ENCODE measurements around the gene FZD7. TPM values are rescaled to one million over a fixed set of nuclear protein-coding genes. Genes with fewer than 3 reads are reported as not detected.

FZD7 gene
- polyA plus RNA-seq, 1 donor (not counting 4 experiments of a cell fraction or from before 2014, with no cell fraction given), result 1.3 TPM

DNA sequence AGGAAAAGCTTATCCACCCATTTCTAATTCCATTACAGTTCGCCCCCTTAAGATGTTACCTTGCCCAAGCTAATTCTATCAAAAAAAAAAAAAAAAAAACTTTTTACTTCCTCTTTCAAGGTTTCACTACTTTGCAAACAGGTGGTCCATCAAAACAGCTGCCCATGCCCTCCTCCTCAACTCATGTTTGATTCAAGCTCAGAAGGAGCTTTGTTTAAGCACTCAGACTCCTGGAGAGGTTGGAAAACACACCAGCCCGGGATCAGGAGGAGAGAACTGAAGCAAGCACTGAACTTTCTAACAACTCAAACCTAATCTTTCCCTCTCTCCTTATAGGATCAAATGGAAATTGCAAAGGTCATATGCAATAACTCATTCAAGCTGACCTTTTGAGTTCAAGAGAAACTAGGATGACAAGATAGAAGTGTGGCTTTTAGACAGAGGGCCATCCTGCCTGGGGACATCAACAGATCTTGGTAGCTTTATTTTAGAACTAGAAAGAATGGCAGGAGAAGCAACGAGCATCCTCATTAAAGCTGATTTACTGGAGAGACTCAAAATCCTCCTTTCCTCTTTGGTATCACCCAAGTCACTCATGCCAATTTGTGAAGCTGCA lies 28.3 kb upstream of the FZD7 start:
- Histone ChIP-seq H2AFZ (ENCODE audit: control insufficient read depth, low read length) (no peak overlapping the region), H3K27ac (ENCODE audit: control insufficient read depth, insufficient read depth, low read length) (no peak overlapping the region), H3K4me2 (ENCODE audit: control insufficient read depth, extremely low read depth, insufficient read depth, low read depth, low read length) (no peak overlapping the region), H3K9me1 (ENCODE audit: control insufficient read depth, extremely low read depth, insufficient read depth, low read length) (no peaks in the 10 kb centered on the region), H3K79me2 (ENCODE audit: control insufficient read depth, insufficient read depth, low read length) (no peaks in the 10 kb centered on the region), H3K4me1 (ENCODE audit: control insufficient read depth, extremely low read depth, insufficient read depth, low read length) (no peaks in the 10 kb centered on the region), H3K27me3 (ENCODE audit: control insufficient read depth, extremely low read depth, insufficient read depth, low read length) (no peaks in the 10 kb centered on the region), H3K9ac (ENCODE audit: control insufficient read depth, extremely low read depth, insufficient read depth, low read length) (no peak overlapping the region), H4K20me1 (ENCODE audit: control insufficient read depth, extremely low read depth, insufficient read depth, low read length) (no peaks in the 10 kb centered on the region), H3K4me3 (ENCODE audit: control insufficient read depth in 2 of 3, extremely low read depth in 1 of 3, insufficient read depth in 2 of 3, low read depth in 1 of 3, low read length in 3 of 3) (no peak overlapping the region), H3K9me3 (ENCODE audit: control insufficient read depth, low read depth, low read length) (no peaks in the 10 kb centered on the region), H3K36me3 (ENCODE audit: control insufficient read depth in 2 of 2, extremely low read depth in 1 of 2, insufficient read depth in 2 of 2, low read length in 2 of 2) (no peaks in the 10 kb centered on the region)
- TF ChIP-seq, protein P1, sequence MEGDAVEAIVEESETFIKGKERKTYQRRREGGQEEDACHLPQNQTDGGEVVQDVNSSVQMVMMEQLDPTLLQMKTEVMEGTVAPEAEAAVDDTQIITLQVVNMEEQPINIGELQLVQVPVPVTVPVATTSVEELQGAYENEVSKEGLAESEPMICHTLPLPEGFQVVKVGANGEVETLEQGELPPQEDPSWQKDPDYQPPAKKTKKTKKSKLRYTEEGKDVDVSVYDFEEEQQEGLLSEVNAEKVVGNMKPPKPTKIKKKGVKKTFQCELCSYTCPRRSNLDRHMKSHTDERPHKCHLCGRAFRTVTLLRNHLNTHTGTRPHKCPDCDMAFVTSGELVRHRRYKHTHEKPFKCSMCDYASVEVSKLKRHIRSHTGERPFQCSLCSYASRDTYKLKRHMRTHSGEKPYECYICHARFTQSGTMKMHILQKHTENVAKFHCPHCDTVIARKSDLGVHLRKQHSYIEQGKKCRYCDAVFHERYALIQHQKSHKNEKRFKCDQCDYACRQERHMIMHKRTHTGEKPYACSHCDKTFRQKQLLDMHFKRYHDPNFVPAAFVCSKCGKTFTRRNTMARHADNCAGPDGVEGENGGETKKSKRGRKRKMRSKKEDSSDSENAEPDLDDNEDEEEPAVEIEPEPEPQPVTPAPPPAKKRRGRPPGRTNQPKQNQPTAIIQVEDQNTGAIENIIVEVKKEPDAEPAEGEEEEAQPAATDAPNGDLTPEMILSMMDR (optimal IDR thresholded peaks at IDR 0.05 in 1 of 3, IDR thresholded peaks at IDR 0.05 in 1 of 3, conservative IDR thresholded peaks at IDR 0.05 in 1 of 3; ENCODE audit: extremely low read depth in 1 of 3, insufficient read depth in 2 of 3, low read length in 3 of 3), result no peak
- dilution Hi-C loops (cut with MboI; ENCODE audit: extremely low pct_ligation_motif_present, low sequenced_read_pairs), result no loop called here
- FAIRE-seq, result no peak
- DNase-seq (ENCODE audit: low read depth, low spot score), result no peak

DNA sequence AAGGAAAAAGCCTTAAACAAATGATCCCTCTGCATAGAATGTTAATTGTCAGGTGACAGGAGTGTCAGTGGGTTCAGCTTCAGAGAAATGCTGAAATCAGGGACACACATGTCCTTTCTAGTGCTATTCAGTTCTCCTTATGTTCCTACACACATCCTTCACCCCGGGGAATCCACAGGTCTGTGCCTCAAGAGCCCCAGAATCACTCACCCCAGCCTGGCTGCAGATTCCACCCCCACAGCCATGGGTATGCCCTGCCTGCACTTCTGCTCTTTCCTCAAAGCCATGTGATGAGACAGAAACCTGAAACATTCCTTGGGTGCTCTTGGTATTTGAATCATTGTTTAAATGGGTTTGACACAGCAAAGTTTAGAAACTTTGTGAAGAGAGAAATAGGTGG lies 27.4 kb upstream of the FZD7 start:
- DNase-seq (ENCODE audit: low read depth, low spot score) (no peak), FAIRE-seq (no peak)
- Histone ChIP-seq H3K79me2 (ENCODE audit: control insufficient read depth, insufficient read depth, low read length) (no peaks in the 10 kb centered on the region), H3K4me3 (ENCODE audit: control insufficient read depth in 2 of 3, extremely low read depth in 1 of 3, insufficient read depth in 2 of 3, low read depth in 1 of 3, low read length in 3 of 3) (no peak overlapping the region), H3K9me3 (ENCODE audit: control insufficient read depth, low read depth, low read length) (no peaks in the 10 kb centered on the region), H3K4me1 (ENCODE audit: control insufficient read depth, extremely low read depth, insufficient read depth, low read length) (no peaks in the 10 kb centered on the region), H3K27ac (ENCODE audit: control insufficient read depth, insufficient read depth, low read length) (no peak overlapping the region), H3K4me2 (ENCODE audit: control insufficient read depth, extremely low read depth, insufficient read depth, low read depth, low read length) (no peak overlapping the region), H4K20me1 (ENCODE audit: control insufficient read depth, extremely low read depth, insufficient read depth, low read length) (no peaks in the 10 kb centered on the region), H3K9me1 (ENCODE audit: control insufficient read depth, extremely low read depth, insufficient read depth, low read length) (no peaks in the 10 kb centered on the region), H3K36me3 (ENCODE audit: control insufficient read depth in 2 of 2, extremely low read depth in 1 of 2, insufficient read depth in 2 of 2, low read length in 2 of 2) (no peaks in the 10 kb centered on the region), H3K9ac (ENCODE audit: control insufficient read depth, extremely low read depth, insufficient read depth, low read length) (no peak overlapping the region), H2AFZ (ENCODE audit: control insufficient read depth, low read length) (no peak overlapping the region), H3K27me3 (ENCODE audit: control insufficient read depth, extremely low read depth, insufficient read depth, low read length) (no peaks in the 10 kb centered on the region)
- dilution Hi-C loops (cut with MboI; ENCODE audit: extremely low pct_ligation_motif_present, low sequenced_read_pairs), result no loop called here
- TF ChIP-seq, protein P1 (optimal IDR thresholded peaks at IDR 0.05 in 1 of 3, IDR thresholded peaks at IDR 0.05 in 1 of 3, conservative IDR thresholded peaks at IDR 0.05 in 1 of 3; ENCODE audit: extremely low read depth in 1 of 3, insufficient read depth in 2 of 3, low read length in 3 of 3), result no peak
- no peak for TF ChIP-seq EZH2 (IDR thresholded peaks at IDR 0.05; ENCODE audit: low read length)

All from keratinocyte (primary cell).